H1 (cell line): ENCODE measurements around the gene ATP4A. TPM values are rescaled to one million over a fixed set of nuclear protein-coding genes. Genes with fewer than 3 reads are reported as not detected.

ENCODE experiments used
- EP300 ChIP-seq, 2 experiments: IDR thresholded peaks; 1 replicate in 1 of 2; 2 replicates in 1 of 2; pipeline ENCODE4 v1.6.1; 2011 to 2012; ENCODE audit warnings: low read depth in 2 of 2, low read length in 2 of 2, mild to moderate bottlenecking in 2 of 2, borderline replicate concordance in 1 of 2, inconsistent platforms in 1 of 2, moderate library complexity in 1 of 2
- FOSL1 ChIP-seq: IDR thresholded peaks from 2 replicates; pipeline ENCODE4 v1.6.1; 2011; ENCODE audit warnings: mild to moderate bottlenecking, low read depth, low read length, moderate library complexity; ENCODE audit not compliant: insufficient read depth
- GTF2F1 ChIP-seq: IDR thresholded peaks from 2 replicates; pipeline ENCODE4 v1.6.1; 2012; ENCODE audit warnings: low read depth, low read length, improper control_type of control experiment, borderline replicate concordance
- JUN ChIP-seq: IDR thresholded peaks from 2 replicates; pipeline ENCODE4 v1.6.1; 2011; ENCODE audit warnings: low read depth, mild to moderate bottlenecking, improper control_type of control experiment, low read length
- JUND ChIP-seq: IDR thresholded peaks from 2 replicates; pipeline ENCODE4 v1.6.1; 2011; ENCODE audit warnings: mild to moderate bottlenecking, improper control_type of control experiment, low read length
- KDM5A ChIP-seq: fragments of 200-600 bp; IDR thresholded peaks from 2 replicates; pipeline ENCODE4 v1.7.1; 2012; ENCODE audit warnings: mild to moderate bottlenecking, low read length, inconsistent platforms, mixed read lengths
- NRF1 ChIP-seq: IDR thresholded peaks from 2 replicates; pipeline ENCODE4 v1.6.1; 2011; ENCODE audit warnings: mild to moderate bottlenecking, low read depth, low read length, improper control_type of control experiment
- PHF8 ChIP-seq: fragments of 200-600 bp; sonication (generic); conservative IDR thresholded peaks from 2 replicates; pipeline ENCODE4 v1.7.1; 2012; ENCODE audit warnings: low read depth, mild to moderate bottlenecking, inconsistent platforms, low read length, moderate library complexity
- POU5F1 ChIP-seq: IDR thresholded peaks from 2 replicates; pipeline ENCODE4 v1.6.1; 2011; ENCODE audit warnings: low read depth, mild to moderate bottlenecking, low read length, moderate library complexity
- RFX5 ChIP-seq: IDR thresholded peaks from 2 replicates; pipeline ENCODE4 v1.6.1; 2011; ENCODE audit warnings: low read depth, low read length, improper control_type of control experiment, borderline replicate concordance
- RXRA ChIP-seq: IDR thresholded peaks from 2 replicates; pipeline ENCODE4 v1.6.1; 2011; ENCODE audit warnings: low read depth, mild to moderate bottlenecking, low read length, moderate library complexity; ENCODE audit not compliant: insufficient read depth
- SIN3A ChIP-seq, 2 experiments: IDR thresholded peaks in 1 of 2; conservative IDR thresholded peaks in 1 of 2; 2 replicates each; pipeline ENCODE4 v1.6.1; 2011 to 2012; ENCODE audit warnings: low read length in 2 of 2, improper control_type of control experiment in 1 of 2, low read depth in 1 of 2, mild to moderate bottlenecking in 1 of 2
- SP2 ChIP-seq: IDR thresholded peaks from 2 replicates; pipeline ENCODE4 v1.6.1; 2012; ENCODE audit warnings: mild to moderate bottlenecking, low read length, inconsistent platforms
- SP4 ChIP-seq: IDR thresholded peaks from 2 replicates; pipeline ENCODE4 v1.6.1; 2012; ENCODE audit warnings: low read length, inconsistent platforms
- SRF ChIP-seq: IDR thresholded peaks from 2 replicates; pipeline ENCODE4 v1.6.1; 2011; ENCODE audit warnings: mild to moderate bottlenecking, low read depth, low read length, moderate library complexity
- SUZ12 ChIP-seq: fragments of 200-600 bp; sonication (generic); IDR thresholded peaks from 2 replicates; pipeline ENCODE4 v1.6.1; 2012; ENCODE audit warnings: mild to moderate bottlenecking, inconsistent platforms, low read length, moderate library complexity, mixed read lengths
- TCF12 ChIP-seq: IDR thresholded peaks from 2 replicates; pipeline ENCODE4 v1.6.1; 2011; ENCODE audit warnings: low read depth, mild to moderate bottlenecking, low read length
- TEAD4 ChIP-seq: IDR thresholded peaks from 2 replicates; pipeline ENCODE4 v1.6.1; 2012; ENCODE audit warnings: low read depth, low read length, inconsistent platforms, mixed read lengths
- YY1 ChIP-seq: IDR thresholded peaks from 2 replicates; pipeline ENCODE4 v1.6.1; 2011; ENCODE audit warnings: low read depth, mild to moderate bottlenecking, low read length
- polyA plus RNA-seq, 7 experiments: library from polyadenylated mRNA; depleted of rRNA in 3 of 7; stranded (reverse) in 5 of 7; unstranded in 2 of 7; fragments of >200 nt in 5 of 7; fragments of 200-250 nt in 2 of 7; gene quantifications; 1 replicate in 5 of 7; 2 replicates in 1 of 7; 4 replicates in 1 of 7; pipeline versions ENCODE4 v1.2.1 to v1.2.3, GENCODE V29; 2011 to 2013; ENCODE audit warnings: missing spikeins in 2 of 7, mixed read lengths in 2 of 7
- total RNA-seq: library from RNA; stranded (reverse); fragmentation: NEBNext Ultra II Directional; extraction: Animal tissue kit (Norgen Biotek cat#: 25700); gene quantifications from 2 replicates; pipeline ENCODE4 v1.2.1, GENCODE V29; 2021
- TF ChIP-seq, protein P1 (sequence below), 3 experiments: IDR thresholded peaks; 1 replicate in 2 of 3; 2 replicates in 1 of 3; pipeline versions ENCODE4 v1.5.1 to v1.6.1; 2011; ENCODE audit warnings: low read length in 3 of 3, mild to moderate bottlenecking in 3 of 3, inconsistent platforms in 2 of 3, low read depth in 1 of 3, moderate library complexity in 1 of 3; ENCODE audit not compliant: insufficient read depth in 1 of 3; ENCODE audit errors: control extremely low read depth in 1 of 3
- TF ChIP-seq, protein P2 (sequence below): IDR thresholded peaks from 2 replicates; pipeline ENCODE4 v1.6.1; 2011; ENCODE audit warnings: low read depth, mild to moderate bottlenecking, low read length; ENCODE audit not compliant: insufficient read depth

ATP4A gene
- total and polyA plus RNA-seq, 2 of the 8 experiments (the other 6 are each of a cell fraction or from before 2014, with no cell fraction given): 0.50 to 1.2 TPM

DNA sequence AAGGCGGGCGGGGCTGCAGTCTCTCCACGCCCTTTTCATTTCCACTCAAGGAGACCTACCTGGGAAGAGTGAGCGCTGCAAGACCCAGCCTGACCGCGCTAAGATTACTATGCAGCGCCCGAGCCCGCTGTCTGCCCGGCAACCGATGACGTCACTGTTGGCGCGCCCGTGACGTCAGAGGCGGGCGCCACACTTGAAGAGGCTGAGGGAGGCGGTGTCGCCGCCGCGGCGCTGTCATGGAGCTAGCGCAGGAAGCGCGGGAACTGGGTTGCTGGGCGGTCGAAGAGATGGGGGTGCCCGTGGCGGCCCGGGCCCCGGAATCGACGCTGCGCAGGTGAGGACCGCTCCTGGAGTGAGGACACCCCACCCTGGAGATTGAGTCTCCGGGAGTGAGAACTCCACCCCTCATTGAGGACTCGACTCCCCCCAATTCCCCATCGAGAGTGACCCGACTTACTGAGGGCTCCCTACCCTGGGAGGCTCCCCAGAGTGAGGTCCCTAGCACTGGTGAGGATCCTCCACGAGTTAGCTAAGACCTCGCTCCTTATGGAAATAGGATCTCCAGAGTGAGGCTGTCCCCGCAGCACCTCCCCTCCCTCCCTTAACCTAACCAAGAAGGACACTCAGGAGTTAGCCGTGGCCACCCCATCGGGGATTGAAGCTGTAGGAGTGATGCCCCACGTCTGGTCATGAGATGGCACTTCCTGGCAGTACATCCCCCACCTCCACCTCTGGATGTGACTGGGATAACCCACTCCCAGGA lies 49.3 kb upstream of the ATP4A start, which contains the start of gene HAUS5 (continued):
- peak; percentile 90 for TF ChIP-seq SRF
- peak; percentile 59; the same call in 1 of the 2 replicates for TF ChIP-seq YY1
- TF ChIP-seq, protein P1, sequence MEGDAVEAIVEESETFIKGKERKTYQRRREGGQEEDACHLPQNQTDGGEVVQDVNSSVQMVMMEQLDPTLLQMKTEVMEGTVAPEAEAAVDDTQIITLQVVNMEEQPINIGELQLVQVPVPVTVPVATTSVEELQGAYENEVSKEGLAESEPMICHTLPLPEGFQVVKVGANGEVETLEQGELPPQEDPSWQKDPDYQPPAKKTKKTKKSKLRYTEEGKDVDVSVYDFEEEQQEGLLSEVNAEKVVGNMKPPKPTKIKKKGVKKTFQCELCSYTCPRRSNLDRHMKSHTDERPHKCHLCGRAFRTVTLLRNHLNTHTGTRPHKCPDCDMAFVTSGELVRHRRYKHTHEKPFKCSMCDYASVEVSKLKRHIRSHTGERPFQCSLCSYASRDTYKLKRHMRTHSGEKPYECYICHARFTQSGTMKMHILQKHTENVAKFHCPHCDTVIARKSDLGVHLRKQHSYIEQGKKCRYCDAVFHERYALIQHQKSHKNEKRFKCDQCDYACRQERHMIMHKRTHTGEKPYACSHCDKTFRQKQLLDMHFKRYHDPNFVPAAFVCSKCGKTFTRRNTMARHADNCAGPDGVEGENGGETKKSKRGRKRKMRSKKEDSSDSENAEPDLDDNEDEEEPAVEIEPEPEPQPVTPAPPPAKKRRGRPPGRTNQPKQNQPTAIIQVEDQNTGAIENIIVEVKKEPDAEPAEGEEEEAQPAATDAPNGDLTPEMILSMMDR (IDR thresholded peaks at IDR 0.05; ENCODE audit: control extremely low read depth in 1 of 3, insufficient read depth in 1 of 3, low read depth in 1 of 3, low read length in 3 of 3): no peak
- peak; percentile 68; the same call in 1 of the 2 replicates for TF ChIP-seq PHF8
- no peak for TF ChIP-seq SUZ12
- TF ChIP-seq EP300 (IDR thresholded peaks at IDR 0.05; ENCODE audit: borderline replicate concordance in 1 of 2, low read depth in 2 of 2, low read length in 2 of 2): no peak
- no peak for TF ChIP-seq SP2
- TF ChIP-seq GTF2F1: peak; percentile 59; the same call in 1 of the 2 replicates
- no peak for TF ChIP-seq FOSL1
- TF ChIP-seq KDM5A: peak; percentile 71
- TF ChIP-seq NRF1: no peak
- peak; percentile 100 for TF ChIP-seq JUND
- no peak for TF ChIP-seq TEAD4
- TF ChIP-seq JUN: peak; percentile 95
- TF ChIP-seq SIN3A (conservative IDR thresholded peaks at IDR 0.05 in 1 of 2, IDR thresholded peaks at IDR 0.05 in 1 of 2; ENCODE audit: low read depth in 1 of 2, low read length in 2 of 2): peak; percentile 65 to 96; a peak in 2 of 4 replicates
- TF ChIP-seq, protein P2, sequence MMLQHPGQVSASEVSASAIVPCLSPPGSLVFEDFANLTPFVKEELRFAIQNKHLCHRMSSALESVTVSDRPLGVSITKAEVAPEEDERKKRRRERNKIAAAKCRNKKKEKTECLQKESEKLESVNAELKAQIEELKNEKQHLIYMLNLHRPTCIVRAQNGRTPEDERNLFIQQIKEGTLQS: peak; percentile 96
- TF ChIP-seq TCF12: no peak
- TF ChIP-seq SP4: no peak
- TF ChIP-seq POU5F1: no peak
- TF ChIP-seq RFX5: peak; percentile 100
- TF ChIP-seq RXRA: no peak
